Measurements from ENCODE around the gene ATP9A. TPM values are rescaled to one million over a fixed set of nuclear protein-coding genes. Genes with fewer than 3 reads are reported as not detected.
A peak's percentile ranks its signal among the peaks of the same experiment; 100 is the strongest.
"Not testable (repeated sequence)": the region's sequence is repeated elsewhere in the genome, so short reads cannot be mapped to it uniquely, and the experiment has no call there.

ATP9A gene
- total RNA-seq, 1 donor from 2014 or later: 16.1 TPM

- H3K36me3 Mint-ChIP-seq (ENCODE audit: low read depth): no peaks in the 10 kb centered on the region
- intact Hi-C loops (cut with micrococcal nuclease): no loop called here
- H3K27me3 Mint-ChIP-seq: peaks cover 7% of the 10 kb centered on the region
- peaks cover 7% of the 10 kb centered on the region for H3K4me1 Mint-ChIP-seq
- no peak for DNase-seq
- H3K9me3 Mint-ChIP-seq: no peaks in the 10 kb centered on the region
- H3K4me3 Mint-ChIP-seq: no peak overlapping the region
- no peak overlapping the region for H3K27ac Mint-ChIP-seq
Measured at GRCh38 chr20:51667002-51667408, 101.2 kb downstream of the ATP9A start.

- Mint-ChIP-seq H3K4me3 (no peak overlapping the region), H3K27ac (no peak overlapping the region), H3K9me3 (no peaks in the 10 kb centered on the region), H3K36me3 (ENCODE audit: low read depth) (no peaks in the 10 kb centered on the region), H3K27me3 (peaks cover 6% of the 10 kb centered on the region), H3K4me1 (peaks cover 16% of the 10 kb centered on the region)
- no peak for DNase-seq
- intact Hi-C loops (cut with micrococcal nuclease): no loop called here
Measured at GRCh38 chr20:51666126-51666525, 102.1 kb downstream of the ATP9A start.

GRCh38 chr20:51665543-51666118, 102.6 kb downstream of the ATP9A start:
- no peak for DNase-seq
- H3K4me3 Mint-ChIP-seq: no peak overlapping the region
- no peaks in the 10 kb centered on the region for H3K9me3 Mint-ChIP-seq
- H3K4me1 Mint-ChIP-seq: peaks cover 18% of the 10 kb centered on the region
- H3K27ac Mint-ChIP-seq: no peak overlapping the region
- H3K36me3 Mint-ChIP-seq (ENCODE audit: low read depth): no peaks in the 10 kb centered on the region
- H3K27me3 Mint-ChIP-seq: peaks cover 6% of the 10 kb centered on the region
- intact Hi-C loops (cut with micrococcal nuclease): no loop called here

GRCh38 chr20:51661609-51662178, 106.5 kb downstream of the ATP9A start:
- no peak overlapping the region for H3K4me3 Mint-ChIP-seq
- peak overlapping the region; percentile 39 for H3K27ac Mint-ChIP-seq
- H3K36me3 Mint-ChIP-seq (ENCODE audit: low read depth): no peaks in the 10 kb centered on the region
- intact Hi-C loops (cut with micrococcal nuclease): loop anchor here (1.0 kb wide), 3 partner anchors 30 to 387 kb away; no protein-coding TSS in a partner anchor
- no peaks in the 10 kb centered on the region for H3K9me3 Mint-ChIP-seq
- H3K27me3 Mint-ChIP-seq: peaks cover 8% of the 10 kb centered on the region
- peaks cover 21% of the 10 kb centered on the region for H3K4me1 Mint-ChIP-seq
- DNase-seq: peak; percentile 80

GRCh38 chr20:51660672-51661608, 107.2 kb downstream of the ATP9A start:
- H3K27me3 Mint-ChIP-seq: peaks cover 8% of the 10 kb centered on the region
- peak; percentile 57 for DNase-seq
- peaks cover 20% of the 10 kb centered on the region for H3K4me1 Mint-ChIP-seq
- H3K36me3 Mint-ChIP-seq (ENCODE audit: low read depth): no peaks in the 10 kb centered on the region
- peak overlapping the region; percentile 51 for H3K27ac Mint-ChIP-seq
- no peaks in the 10 kb centered on the region for H3K9me3 Mint-ChIP-seq
- intact Hi-C loops (cut with micrococcal nuclease): loop anchor here (1.0 kb wide), 3 partner anchors 30 to 387 kb away; no protein-coding TSS in a partner anchor
- H3K4me3 Mint-ChIP-seq: no peak overlapping the region

GRCh38 chr20:51659491-51660050, 108.6 kb downstream of the ATP9A start:
- Mint-ChIP-seq H3K27ac (no peak overlapping the region), H3K36me3 (ENCODE audit: low read depth) (peaks cover 2% of the 10 kb centered on the region), H3K4me3 (no peak overlapping the region), H3K27me3 (peaks cover 13% of the 10 kb centered on the region), H3K9me3 (no peaks in the 10 kb centered on the region), H3K4me1 (peaks cover 22% of the 10 kb centered on the region)
- no peak for DNase-seq
- intact Hi-C loops (cut with micrococcal nuclease): no loop called here

- Mint-ChIP-seq H3K36me3 (ENCODE audit: low read depth) (peaks cover 2% of the 10 kb centered on the region), H3K4me1 (peaks cover 18% of the 10 kb centered on the region), H3K4me3 (no peak overlapping the region), H3K27me3 (peaks cover 11% of the 10 kb centered on the region), H3K27ac (no peak overlapping the region), H3K9me3 (no peaks in the 10 kb centered on the region)
- DNase-seq: no peak
- intact Hi-C loops (cut with micrococcal nuclease): no loop called here
Measured at GRCh38 chr20:51656726-51657260, 111.4 kb downstream of the ATP9A start.

GRCh38 chr20:51656089-51656488, 112.1 kb downstream of the ATP9A start:
- H3K4me3 Mint-ChIP-seq; H3K27ac Mint-ChIP-seq; intact Hi-C loops (cut with micrococcal nuclease); H3K9me3 Mint-ChIP-seq; DNase-seq; H3K36me3 Mint-ChIP-seq (ENCODE audit: low read depth): not testable (repeated sequence)
- H3K4me1 Mint-ChIP-seq: peaks cover 11% of the 10 kb centered on the region
- H3K27me3 Mint-ChIP-seq: peaks cover 11% of the 10 kb centered on the region

- Mint-ChIP-seq H3K27me3 (peaks cover 9% of the 10 kb centered on the region), H3K36me3 (ENCODE audit: low read depth) (peaks cover 2% of the 10 kb centered on the region), H3K4me3 (no peak overlapping the region), H3K4me1 (peaks cover 2% of the 10 kb centered on the region), H3K27ac (no peak overlapping the region), H3K9me3 (no peaks in the 10 kb centered on the region)
- intact Hi-C loops (cut with micrococcal nuclease): no loop called here
- DNase-seq: no peak
Measured at GRCh38 chr20:51654495-51654894, 113.7 kb downstream of the ATP9A start.

GRCh38 chr20:51654060-51654459, 114.1 kb downstream of the ATP9A start:
- Mint-ChIP-seq H3K4me3 (no peak overlapping the region), H3K9me3 (no peaks in the 10 kb centered on the region), H3K27me3 (peaks cover 9% of the 10 kb centered on the region), H3K27ac (no peak overlapping the region), H3K4me1 (peaks cover 2% of the 10 kb centered on the region), H3K36me3 (ENCODE audit: low read depth) (peaks cover 2% of the 10 kb centered on the region)
- intact Hi-C loops (cut with micrococcal nuclease): no loop called here
- no peak for DNase-seq

- Mint-ChIP-seq H3K27me3 (peaks cover 9% of the 10 kb centered on the region), H3K27ac (no peak overlapping the region), H3K36me3 (ENCODE audit: low read depth) (peaks cover 2% of the 10 kb centered on the region), H3K9me3 (no peaks in the 10 kb centered on the region), H3K4me1 (peaks cover 2% of the 10 kb centered on the region), H3K4me3 (no peak overlapping the region)
- no peak for DNase-seq
- intact Hi-C loops (cut with micrococcal nuclease): no loop called here
Measured at GRCh38 chr20:51653226-51653625, 115.0 kb downstream of the ATP9A start.

GRCh38 chr20:51651921-51652549, 116.2 kb downstream of the ATP9A start:
- intact Hi-C loops (cut with micrococcal nuclease): no loop called here
- Mint-ChIP-seq H3K4me1 (peaks cover 2% of the 10 kb centered on the region), H3K27ac (no peak overlapping the region), H3K36me3 (ENCODE audit: low read depth) (peaks cover 2% of the 10 kb centered on the region), H3K4me3 (no peak overlapping the region), H3K9me3 (no peaks in the 10 kb centered on the region), H3K27me3 (peaks cover 8% of the 10 kb centered on the region)
- no peak for DNase-seq

- Mint-ChIP-seq H3K36me3 (ENCODE audit: low read depth) (no peaks in the 10 kb centered on the region), H3K4me3 (no peak overlapping the region), H3K27me3 (peaks cover 4% of the 10 kb centered on the region), H3K27ac (no peak overlapping the region), H3K9me3 (no peaks in the 10 kb centered on the region), H3K4me1 (no peaks in the 10 kb centered on the region)
- DNase-seq: no peak
- intact Hi-C loops (cut with micrococcal nuclease): no loop called here
Measured at GRCh38 chr20:51650685-51651134, 117.5 kb downstream of the ATP9A start.

Data from activated CD4-positive, alpha-beta T cell treated with anti-CD3 and anti-CD28 coated beads, Interleukin-2, amount 10 ng/mL, durations not matched to agents 24 days and 14 days (primary cell).